ENCODE results near the gene ANKRD36B. TPM values are rescaled to one million over a fixed set of nuclear protein-coding genes. Genes with fewer than 3 reads are reported as not detected.
"Not testable (repeated sequence)": the region's sequence is repeated elsewhere in the genome, so short reads cannot be mapped to it uniquely, and the experiment has no call there.

Gene ANKRD36B
- total RNA-seq = 10 to 100 TPM; 48.6 to 53.0 TPM

DNA sequence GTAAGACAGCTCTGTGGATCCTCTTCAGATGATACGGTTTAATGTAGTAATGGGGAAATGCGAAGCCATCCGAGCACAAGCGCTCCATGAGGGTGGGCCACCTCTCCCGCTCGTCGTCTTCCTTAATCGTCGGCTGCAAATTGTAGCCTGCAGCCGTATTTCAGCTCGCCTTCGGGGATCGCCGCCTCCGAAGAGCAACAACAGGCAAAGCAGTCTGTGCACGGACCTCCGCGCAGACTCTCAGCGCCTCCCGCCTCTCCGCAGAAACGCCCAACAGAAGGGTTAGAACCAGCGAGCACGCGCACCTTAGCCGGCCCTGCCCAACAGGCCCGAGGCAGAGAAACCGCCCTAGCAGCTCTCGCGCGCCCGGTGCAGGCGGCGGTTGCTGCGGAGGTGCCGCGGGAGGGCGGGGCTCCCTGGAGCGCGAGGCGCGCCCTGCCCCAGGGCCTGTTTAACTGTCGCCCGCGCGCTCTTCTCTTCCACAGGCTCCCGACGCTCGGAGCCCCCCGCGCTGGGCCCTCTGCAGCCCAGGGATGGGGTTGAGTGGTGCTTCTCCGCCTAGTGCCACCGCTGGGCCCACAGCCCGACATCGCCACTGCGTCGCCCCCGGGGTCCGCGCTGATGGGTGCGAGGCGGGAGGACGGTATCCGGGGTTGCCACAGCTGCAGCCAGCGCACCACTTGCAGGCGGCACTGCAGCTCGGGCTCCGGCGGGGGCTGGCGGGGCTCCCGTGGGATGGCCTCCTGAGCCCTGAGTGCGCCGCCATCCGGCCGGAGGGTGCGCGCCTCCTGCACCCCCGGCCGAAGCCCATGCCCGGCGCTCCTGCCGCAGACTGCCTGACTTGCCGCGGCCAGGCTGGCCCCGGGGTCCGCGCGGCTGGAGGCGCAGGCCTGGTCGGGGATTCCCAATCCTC is at the start of gene ANKRD36B:
ANKRD36B (minus strand) TSS at position 280 of the 913 bp plus-strand sequence; CDS start at position 88, 192 bp downstream.
- peak; percentile 81 for ATAC-seq (replicated peaks)
- peak within 1 kb of the TSS; percentile 100 for H3K4me3 Mint-ChIP-seq
- not testable (repeated sequence) for H3K4me1 Mint-ChIP-seq, H3K27me3 Mint-ChIP-seq, H3K9me3 Mint-ChIP-seq
- peak within 1 kb of the TSS; percentile 99 for H3K27ac Mint-ChIP-seq
- peaks cover 16% of the 10 kb centered on the region for H3K36me3 Mint-ChIP-seq (ENCODE audit: low read depth)

DNA sequence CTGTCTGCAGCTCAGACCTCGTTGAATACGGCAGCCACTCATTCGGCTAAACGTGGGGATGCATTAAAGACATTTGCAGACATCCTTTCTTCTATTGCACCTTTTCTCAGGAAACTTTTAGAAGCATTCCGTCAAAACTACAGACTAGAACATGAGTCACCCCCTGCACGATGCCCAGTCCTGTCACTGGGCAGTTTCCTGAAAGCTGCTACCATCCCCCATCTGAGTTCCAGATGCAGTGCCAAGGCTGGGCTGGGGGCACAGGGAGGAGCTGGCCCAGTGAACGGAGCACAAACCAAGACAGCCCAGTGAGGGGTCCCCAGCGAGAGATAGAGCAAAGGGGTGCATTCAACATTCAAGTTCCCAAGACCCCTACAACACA is 36.4 kb upstream of the ANKRD36B start:
- H3K4me1 Mint-ChIP-seq; ATAC-seq (replicated peaks); H3K27me3 Mint-ChIP-seq; H3K36me3 Mint-ChIP-seq (ENCODE audit: low read depth); H3K27ac Mint-ChIP-seq; H3K9me3 Mint-ChIP-seq; H3K4me3 Mint-ChIP-seq: not testable (repeated sequence)

DNA sequence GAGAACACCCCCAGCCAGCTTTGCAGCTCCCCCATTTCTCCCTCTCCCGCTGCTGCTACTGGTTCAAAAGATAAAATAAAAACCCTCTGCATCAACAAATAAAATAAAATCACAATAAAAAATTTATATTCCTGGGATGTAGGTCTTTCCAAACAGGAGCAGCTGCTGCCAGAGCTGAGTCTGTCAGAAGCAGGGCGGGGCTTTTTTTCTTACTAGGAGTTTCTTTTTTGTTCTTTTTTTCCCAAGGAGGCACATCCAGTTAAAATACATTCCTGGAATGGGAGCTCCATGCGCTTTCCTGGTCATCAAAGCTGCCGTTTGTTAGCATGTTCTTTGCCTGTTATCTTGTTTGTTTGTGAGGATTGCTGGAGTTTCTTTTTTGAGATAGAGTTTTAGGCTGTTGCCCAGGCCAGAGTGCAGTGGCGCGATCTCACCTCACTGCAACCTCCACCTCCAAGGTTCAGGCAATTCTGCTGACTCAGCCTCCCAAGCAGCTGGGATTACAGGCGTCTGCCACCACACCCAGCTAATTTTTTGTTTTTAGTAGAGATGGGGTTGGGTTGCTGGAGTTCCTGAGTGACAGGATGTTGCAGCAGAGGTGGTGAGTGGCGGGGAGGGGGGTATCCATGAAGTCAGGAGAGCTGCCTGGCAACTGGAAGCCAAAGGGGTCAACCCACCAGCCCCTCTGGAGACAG is 35.8 kb upstream of the ANKRD36B start:
- not testable (repeated sequence) for H3K36me3 Mint-ChIP-seq (ENCODE audit: low read depth); H3K27ac Mint-ChIP-seq; H3K27me3 Mint-ChIP-seq; H3K9me3 Mint-ChIP-seq; H3K4me1 Mint-ChIP-seq; ATAC-seq (replicated peaks); H3K4me3 Mint-ChIP-seq

DNA sequence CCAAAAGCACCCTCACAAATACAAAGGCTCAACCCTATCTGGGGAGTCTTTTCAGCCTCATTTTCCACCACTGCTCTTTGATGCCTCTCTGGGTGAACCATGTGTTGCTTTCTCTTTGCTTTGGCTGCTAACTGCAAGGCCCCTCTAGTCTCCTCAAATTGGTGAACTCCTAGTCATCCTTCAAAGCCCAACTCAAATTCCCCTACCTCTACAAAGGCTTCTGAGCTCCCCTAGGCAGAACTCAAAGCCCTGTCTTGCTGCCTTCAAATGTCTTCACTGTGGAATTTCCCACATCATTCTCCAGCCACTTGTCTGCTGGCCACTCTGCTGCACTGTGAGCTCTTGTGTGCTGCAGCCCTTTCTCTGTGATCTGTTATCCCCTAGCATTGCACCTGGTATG is 33.3 kb upstream of the ANKRD36B start:
- not testable (repeated sequence) for H3K27me3 Mint-ChIP-seq; H3K9me3 Mint-ChIP-seq; H3K4me1 Mint-ChIP-seq; H3K4me3 Mint-ChIP-seq; H3K36me3 Mint-ChIP-seq (ENCODE audit: low read depth); H3K27ac Mint-ChIP-seq; ATAC-seq (replicated peaks)

DNA sequence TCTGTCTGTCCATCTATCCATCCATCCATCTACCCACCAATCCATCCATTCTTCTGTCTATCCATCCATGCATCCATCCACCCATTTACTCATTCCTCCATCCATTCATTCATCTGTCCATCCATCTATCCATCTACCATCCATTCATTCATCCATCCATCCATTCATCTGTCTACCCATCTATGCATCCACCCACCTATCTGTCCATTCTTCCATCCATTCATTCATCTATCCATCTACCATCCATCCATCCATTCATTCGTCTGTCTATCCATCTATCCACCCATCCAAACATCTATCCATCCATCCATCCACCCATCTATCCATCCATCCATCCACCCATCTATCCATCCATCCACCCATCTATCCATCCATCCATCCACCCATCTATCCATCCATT is 30.8 kb upstream of the ANKRD36B start:
- H3K36me3 Mint-ChIP-seq (ENCODE audit: low read depth); ATAC-seq (replicated peaks): not testable (repeated sequence)

DNA sequence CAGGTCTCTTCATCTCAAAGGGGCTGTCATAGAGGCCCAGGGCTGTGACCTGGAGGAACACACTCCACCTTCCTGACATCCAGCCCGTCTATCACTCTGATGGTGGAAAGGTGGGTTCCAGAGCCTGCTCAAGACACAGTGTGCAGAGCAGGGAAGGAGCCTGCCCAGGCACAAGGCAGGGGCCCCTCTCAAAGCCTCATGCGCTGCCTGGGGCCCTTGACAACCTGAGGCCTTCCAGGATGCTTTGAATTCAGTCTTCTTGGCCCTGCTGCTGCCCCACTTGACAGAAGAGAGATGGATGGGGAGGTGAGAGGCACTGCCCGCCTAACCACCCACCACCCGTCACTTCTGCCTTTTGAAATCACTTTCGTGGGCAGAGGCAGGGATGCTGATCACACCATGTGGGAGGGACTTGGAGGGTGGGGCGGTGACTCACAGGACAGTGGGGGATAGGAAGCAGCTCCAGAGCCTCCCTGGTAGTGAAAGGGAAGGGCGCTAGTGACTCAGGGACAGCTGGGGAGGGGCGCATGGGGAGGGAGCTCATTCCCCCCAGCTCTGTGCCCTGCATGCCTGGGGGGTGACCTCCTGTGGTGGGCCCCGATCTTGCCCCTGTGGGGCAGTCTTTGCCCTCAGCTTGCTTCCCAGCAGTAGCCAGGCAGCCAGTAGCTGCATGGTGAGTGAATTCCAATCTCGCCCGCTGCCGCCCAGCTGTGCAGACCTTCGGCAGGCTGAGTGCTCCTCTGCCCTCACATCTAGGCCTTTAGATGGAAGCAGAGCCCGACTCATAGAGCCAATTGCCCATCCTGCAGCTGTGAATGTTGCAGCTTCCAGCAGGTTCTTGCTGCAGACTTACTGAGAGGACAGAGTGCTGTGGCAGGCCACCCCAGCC is 29.5 kb upstream of the ANKRD36B start:
- not testable (repeated sequence) for H3K27me3 Mint-ChIP-seq; H3K9me3 Mint-ChIP-seq; H3K4me3 Mint-ChIP-seq; H3K27ac Mint-ChIP-seq; H3K36me3 Mint-ChIP-seq (ENCODE audit: low read depth); H3K4me1 Mint-ChIP-seq
- peak; percentile 96 for ATAC-seq (replicated peaks)

More for the DNA sequence above, 30.8 kb upstream of the ANKRD36B start:
- H3K4me3 Mint-ChIP-seq, H3K27me3 Mint-ChIP-seq, H3K4me1 Mint-ChIP-seq, H3K27ac Mint-ChIP-seq, H3K9me3 Mint-ChIP-seq: not testable (repeated sequence)

DNA sequence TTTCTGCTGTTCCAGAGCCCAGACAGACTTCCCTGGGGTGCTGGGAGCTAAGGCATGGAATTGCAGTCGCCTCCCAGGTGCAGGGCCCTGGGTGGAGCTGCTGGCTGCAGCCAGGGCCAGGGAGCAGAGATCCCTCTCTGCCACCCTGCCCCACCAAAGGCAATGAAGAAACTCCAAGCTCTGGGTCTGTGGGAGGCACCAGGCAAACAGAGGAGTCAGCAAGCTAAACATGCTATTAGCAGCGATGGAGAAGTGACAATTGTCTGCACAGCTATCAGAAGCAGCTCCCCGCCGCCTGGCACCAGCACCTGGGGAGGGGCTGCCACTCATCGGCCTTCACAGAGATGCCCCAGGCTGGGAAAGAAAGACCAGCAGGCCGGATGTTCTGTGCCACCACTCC is 28.2 kb upstream of the ANKRD36B start:
- H3K4me3 Mint-ChIP-seq = no peak overlapping the region
- no peaks in the 10 kb centered on the region for H3K36me3 Mint-ChIP-seq (ENCODE audit: low read depth)
- no peak overlapping the region for H3K27ac Mint-ChIP-seq
- H3K9me3 Mint-ChIP-seq = no peaks in the 10 kb centered on the region
- no peak for ATAC-seq (replicated peaks)
- no peaks in the 10 kb centered on the region for H3K27me3 Mint-ChIP-seq
- no peaks in the 10 kb centered on the region for H3K4me1 Mint-ChIP-seq

- not testable (repeated sequence) for H3K36me3 Mint-ChIP-seq (ENCODE audit: low read depth); H3K4me3 Mint-ChIP-seq; ATAC-seq (replicated peaks); H3K4me1 Mint-ChIP-seq; H3K9me3 Mint-ChIP-seq; H3K27me3 Mint-ChIP-seq; H3K27ac Mint-ChIP-seq
Measured at GRCh38 chr2:97615746-97616145, 26.1 kb upstream of the ANKRD36B start.

DNA sequence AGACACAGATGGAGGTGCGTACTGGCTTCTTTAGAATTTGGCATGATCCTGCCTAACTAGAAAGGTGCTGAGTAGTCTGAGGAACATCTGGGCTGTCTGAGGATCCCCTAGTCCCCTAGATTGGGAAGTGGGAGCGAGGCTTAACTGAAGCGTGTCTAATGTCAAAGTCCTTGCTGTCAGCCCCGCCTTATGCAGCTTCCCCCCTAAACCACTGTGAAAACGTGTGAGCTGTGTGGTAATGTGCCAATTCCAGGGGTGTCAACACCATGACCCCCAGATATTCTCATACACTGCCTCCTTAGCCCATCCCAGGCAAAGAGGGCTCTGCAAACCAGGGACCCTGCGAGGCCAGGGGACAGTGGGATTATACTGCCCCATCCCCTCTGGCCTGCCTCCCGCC is 22.2 kb upstream of the ANKRD36B start:
- not testable (repeated sequence) for H3K4me1 Mint-ChIP-seq; H3K9me3 Mint-ChIP-seq; H3K4me3 Mint-ChIP-seq; ATAC-seq (replicated peaks); H3K27ac Mint-ChIP-seq; H3K27me3 Mint-ChIP-seq; H3K36me3 Mint-ChIP-seq (ENCODE audit: low read depth)

GRCh38 chr2:97608745-97609144 is 19.1 kb upstream of the ANKRD36B start:
- H3K4me1 Mint-ChIP-seq; H3K36me3 Mint-ChIP-seq (ENCODE audit: low read depth); H3K27ac Mint-ChIP-seq; H3K27me3 Mint-ChIP-seq; ATAC-seq (replicated peaks); H3K4me3 Mint-ChIP-seq; H3K9me3 Mint-ChIP-seq: not testable (repeated sequence)

DNA sequence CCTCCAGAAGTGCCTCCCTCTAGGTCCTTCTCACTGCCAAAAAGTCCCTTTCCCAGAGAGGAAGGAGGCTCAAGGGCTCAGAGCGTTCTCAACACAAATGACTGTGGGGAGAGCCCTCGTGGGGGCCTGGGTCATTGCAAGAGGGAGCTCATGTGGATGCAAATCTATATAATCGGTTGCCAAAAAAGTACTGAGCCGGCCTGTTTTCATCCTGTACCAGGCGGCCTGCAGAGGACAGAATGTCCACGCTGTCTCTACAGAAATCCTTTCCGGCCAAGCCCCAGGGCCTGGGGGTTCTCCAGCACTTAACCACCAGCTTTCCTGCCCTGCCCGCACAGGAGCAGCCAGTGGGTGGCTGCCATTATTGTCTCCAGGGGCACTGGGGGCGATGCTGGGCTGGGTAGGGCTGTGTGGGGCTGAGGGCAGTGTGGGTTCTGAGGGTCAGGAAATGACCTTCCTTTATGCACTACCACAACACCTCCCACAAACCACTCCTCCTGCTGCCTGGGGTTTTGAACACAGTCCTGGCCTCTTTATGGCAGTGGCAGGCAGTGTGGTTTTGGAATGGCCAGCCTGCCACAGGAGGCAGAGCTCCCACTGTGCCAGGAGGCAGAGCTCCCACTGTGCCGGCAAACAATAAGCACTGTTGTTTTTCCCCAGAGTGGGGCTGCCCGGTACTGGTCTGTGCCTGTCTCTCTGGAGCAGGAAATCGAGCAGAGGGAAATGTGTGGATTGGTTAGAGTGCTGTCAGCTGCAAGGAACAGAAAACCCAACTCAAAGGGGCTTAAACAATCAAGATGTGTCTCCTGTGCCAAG is 16.1 kb upstream of the ANKRD36B start:
- H3K9me3 Mint-ChIP-seq; H3K4me1 Mint-ChIP-seq; H3K36me3 Mint-ChIP-seq (ENCODE audit: low read depth); H3K27me3 Mint-ChIP-seq; H3K4me3 Mint-ChIP-seq; H3K27ac Mint-ChIP-seq: not testable (repeated sequence)
- ATAC-seq (replicated peaks) = peak; percentile 29

GRCh38 chr2:97605109-97605508 is 15.4 kb upstream of the ANKRD36B start:
- ATAC-seq (replicated peaks); H3K27ac Mint-ChIP-seq; H3K27me3 Mint-ChIP-seq; H3K36me3 Mint-ChIP-seq (ENCODE audit: low read depth); H3K4me1 Mint-ChIP-seq; H3K4me3 Mint-ChIP-seq; H3K9me3 Mint-ChIP-seq: not testable (repeated sequence)

- not testable (repeated sequence) for H3K9me3 Mint-ChIP-seq; H3K27me3 Mint-ChIP-seq; H3K36me3 Mint-ChIP-seq (ENCODE audit: low read depth); H3K4me3 Mint-ChIP-seq; H3K4me1 Mint-ChIP-seq; ATAC-seq (replicated peaks); H3K27ac Mint-ChIP-seq
Measured at GRCh38 chr2:97601537-97601936, 11.9 kb upstream of the ANKRD36B start.

GRCh38 chr2:97596180-97596579 is 6.5 kb upstream of the ANKRD36B start:
- not testable (repeated sequence) for H3K4me1 Mint-ChIP-seq; H3K9me3 Mint-ChIP-seq; H3K4me3 Mint-ChIP-seq; H3K36me3 Mint-ChIP-seq (ENCODE audit: low read depth); H3K27me3 Mint-ChIP-seq; ATAC-seq (replicated peaks); H3K27ac Mint-ChIP-seq
